NB4 (cell line): ENCODE results near the gene OPN1SW.

Experiments
- CTCF ChIP-seq: IDR thresholded peaks from one replicate; pipeline ENCODE4 v1.5.1; 2012; ENCODE audit warnings: low read depth, low read length
- MAX ChIP-seq: IDR thresholded peaks from 2 replicates; pipeline ENCODE4 v1.6.1; 2011; ENCODE audit warnings: low read depth, low read length
- MYC ChIP-seq: IDR thresholded peaks from 2 replicates; pipeline ENCODE4 v1.6.1; 2011; ENCODE audit warnings: low read depth, low read length
- POLR2A ChIP-seq: IDR thresholded peaks from 2 replicates; pipeline ENCODE4 v1.6.1; 2011; ENCODE audit warnings: mild to moderate bottlenecking; ENCODE audit not compliant: insufficient read length; ENCODE audit errors: extremely low read depth

- TF ChIP-seq POLR2A (no peak), CTCF (no peak), MYC (no peak), MAX (no peak)
Measured at GRCh38 chr7:128794436-128794835, 18.8 kb upstream of the OPN1SW start.
